K562 (cell line): ENCODE results near the gene SERPINE1. TPM values are rescaled to one million over a fixed set of nuclear protein-coding genes. Genes with fewer than 3 reads are reported as not detected.

Experiments used
- CBX2 ChIP-seq: fragments of 200-600 bp; sonication (generic); IDR thresholded peaks from one replicate; pipeline ENCODE4 v1.6.1; 2012; ENCODE audit warnings: mild to moderate bottlenecking, low read length, inconsistent platforms; ENCODE audit not compliant: insufficient read depth, poor library complexity, severe bottlenecking
- CHD1 ChIP-seq: fragments of 200-600 bp; sonication (generic); IDR thresholded peaks from one replicate; pipeline ENCODE4 v1.6.1; 2012; ENCODE audit warnings: mild to moderate bottlenecking, moderate library complexity, low read length, inconsistent platforms
- ETV1 ChIP-seq: fragments of 450-650 bp; conservative IDR thresholded peaks from 2 replicates; pipeline ENCODE4 v1.6.1; 2016; ENCODE audit warnings: missing genetic modification characterization, control low read depth, low read depth, missing compliant biosample characterization
- L3MBTL2 ChIP-seq: fragments of 450-650 bp; IDR thresholded peaks from 2 replicates; pipeline ENCODE4 v1.6.1; 2016; ENCODE audit warnings: mild to moderate bottlenecking, moderate library complexity
- MIER1 ChIP-seq: fragments of 450-650 bp; IDR thresholded peaks from 2 replicates; pipeline ENCODE4 v1.6.1; 2016; ENCODE audit warnings: antibody characterized with exemption, mild to moderate bottlenecking, low read depth
- NCOA4 ChIP-seq: fragments of 450-650 bp; IDR thresholded peaks from 2 replicates; pipeline ENCODE4 v1.6.1; 2018; ENCODE audit warnings: mild to moderate bottlenecking; ENCODE audit not compliant: partially characterized antibody
- POLR2AphosphoS5 ChIP-seq: IDR thresholded peaks from 2 replicates; pipeline ENCODE4 v1.6.1; 2011; ENCODE audit warnings: mild to moderate bottlenecking, low read depth, low read length, moderate library complexity; ENCODE audit not compliant: control insufficient read depth, insufficient read depth
- RFX1 ChIP-seq: fragments of 450-650 bp; IDR thresholded peaks from 2 replicates; pipeline ENCODE4 v1.6.1; 2016; ENCODE audit warnings: mild to moderate bottlenecking, moderate library complexity
- TEAD1 ChIP-seq, 2 experiments: fragments of 450-650 bp in 1 of 2; sonication (generic) in 1 of 2; formaldehyde crosslinking; IDR thresholded peaks; 2 replicates each; pipeline versions ENCODE4 v1.4.0 to v1.8.0; 2020 to 2022; ENCODE audit warnings: mild to moderate bottlenecking in 2 of 2, missing genetic modification reagents in 1 of 2
- ZBTB40 ChIP-seq, 2 experiments: fragments of 450-650 bp in 1 of 2; sonication (generic) in 1 of 2; formaldehyde crosslinking in 1 of 2; IDR thresholded peaks; 2 replicates each; pipeline versions ENCODE4 v1.7.1 to v1.9.0; 2016 to 2022; ENCODE audit warnings: inconsistent platforms in 1 of 2, mild to moderate bottlenecking in 1 of 2, missing genetic modification reagents in 1 of 2
- ZBTB5 ChIP-seq: fragments of 450-650 bp; IDR thresholded peaks from 2 replicates; pipeline ENCODE4 v1.6.1; 2017; ENCODE audit warnings: antibody characterized with exemption
- ZNF124 ChIP-seq: sonication (generic); formaldehyde crosslinking; IDR thresholded peaks from 2 replicates; pipeline ENCODE4 v1.8.1; 2022; ENCODE audit warnings: missing genetic modification reagents
- ZNF277 ChIP-seq: fragments of 250-450 bp; sonication (Bioruptor Pico); IDR thresholded peaks from 2 replicates; pipeline ENCODE4 v1.8.0; 2022; ENCODE audit warnings: inconsistent platforms, mild to moderate bottlenecking, moderate library complexity, borderline replicate concordance
- ZNF436 ChIP-seq: fragments of 250-450, 450-650 bp; sonication (Bioruptor Pico); formaldehyde crosslinking; IDR thresholded peaks from 2 replicates; pipeline ENCODE4 v1.7.0; 2020; ENCODE audit warnings: mild to moderate bottlenecking
- polyA plus RNA-seq, 8 experiments: library from polyadenylated mRNA; depleted of rRNA in 4 of 8; stranded (reverse) in 5 of 8; unstranded in 3 of 8; fragments of >200 nt; fragmentation: Nextera tagmentation in 2 of 8; fragmentation: Illumina TruSeq in 1 of 8; extraction: Ambion mirVana in 2 of 8; extraction: Trizol in 1 of 8; gene quantifications; 2 replicates each; pipeline versions ENCODE4 v1.2.1 to v1.2.3, GENCODE V29; 2011 to 2014; ENCODE audit warnings: inconsistent platforms in 1 of 8, missing spikeins in 1 of 8
- total RNA-seq, 7 experiments: library from RNA; depleted of rRNA in 6 of 7; stranded (reverse); fragments of >200 nt in 6 of 7; fragmentation: Illumina TruSeq in 2 of 7; extraction: Trizol in 2 of 7; gene quantifications; 2 replicates each; pipeline versions ENCODE4 v1.2.1 to v1.2.3, GENCODE V29; 2011 to 2021; ENCODE audit warnings: low replicate concordance in 1 of 7

Gene SERPINE1
- total and polyA plus RNA-seq, 9 of the 15 experiments (the other 6 are each of a cell fraction or from before 2014, with no cell fraction given): 0.22 to 4.8 (median 0.91) TPM

- TF ChIP-seq ZBTB5 (no peak), CBX2 (no peak), POLR2AphosphoS5 (peak; percentile 81), ZNF124 (no peak), ZNF436 (CRISPR knock-in tag) (no peak), CHD1 (no peak), ZNF277 (CRISPR knock-in tag) (no peak), TEAD1 (CRISPR knock-in tag; IDR thresholded peaks at IDR 0.05) (no peak; a peak in 1 of 4 replicates), ETV1 (tag) (peak; percentile 80), NCOA4 (no peak), L3MBTL2 (peak; percentile 43; the same call in 1 of the 2 replicates), MIER1 (no peak), ZBTB40 (IDR thresholded peaks at IDR 0.05) (peak; percentile 82), ZBTB40 (CRISPR knock-in tag; IDR thresholded peaks at IDR 0.05) (no peak), RFX1 (no peak; the same call in 1 of the 2 replicates)
Measured at GRCh38 chr7:101085162-101085964, 41.5 kb upstream of the SERPINE1 start, which contains the start of gene TRIM56 (continued).
